Astrocyte of the spinal cord (primary cell): ENCODE results near the gene STYK1.
A peak's percentile ranks its signal among the peaks of the same experiment; 100 is the strongest.

ENCODE experiments used
- DNase-seq: peaks from one replicate; pipeline ENCODE4 v3.0.0; 2011; ENCODE audit warnings: low read depth, low spot score
- H3K4me3 ChIP-seq: 2 replicates; pipeline ENCODE4 v1.5.1; 2011; ENCODE audit warnings: low read depth, mild to moderate bottlenecking, low read length, moderate library complexity
- CTCF ChIP-seq: IDR thresholded peaks from 2 replicates; pipeline ENCODE4 v1.5.1; 2012; ENCODE audit warnings: low read depth, mild to moderate bottlenecking, low read length, inconsistent platforms
- in situ Hi-C: cut with HindIII; loops from 2 replicates; pipeline ENCODE4 v1.10.0; 2017; ENCODE audit warnings: low sequenced_read_pairs

STYK1 gene

GRCh38 chr12:10620078-10620779 is 53.6 kb downstream of the STYK1 start:
- in situ Hi-C loops = no loop called here
- H3K4me3 ChIP-seq = no peak overlapping the region
- DNase-seq = no peak
- TF ChIP-seq CTCF = no peak

- peak; percentile 79 for DNase-seq
- no peak overlapping the region for H3K4me3 ChIP-seq
- in situ Hi-C loops = no loop called here
Observed at GRCh38 chr12:10618338-10618987, 55.4 kb downstream of the STYK1 start.

GRCh38 chr12:10617863-10618262 is 56.0 kb downstream of the STYK1 start:
- TF ChIP-seq CTCF = no peak
- H3K4me3 ChIP-seq = no peak overlapping the region
- DNase-seq = no peak
- in situ Hi-C loops = no loop called here

More at GRCh38 chr12:10618338-10618987, 55.4 kb downstream of the STYK1 start:
- no peak for TF ChIP-seq CTCF

- in situ Hi-C loops = no loop called here
- no peak overlapping the region for H3K4me3 ChIP-seq
- no peak for DNase-seq
- TF ChIP-seq CTCF = no peak
Observed at GRCh38 chr12:10615532-10615931, 58.3 kb downstream of the STYK1 start.

- no peak for TF ChIP-seq CTCF
- no peak for DNase-seq
Observed at GRCh38 chr12:10614056-10614370, 59.8 kb downstream of the STYK1 start.

GRCh38 chr12:10613349-10614055 is 60.4 kb downstream of the STYK1 start, which contains the start of gene MAGOHB:
Gene MAGOHB (minus strand): TSS chr12:10613609. CDS start chr12:10613532, 77 bp downstream.
- H3K4me3 ChIP-seq = peak within 1 kb of the TSS; percentile 98
- peak; percentile 97 for DNase-seq
- no peak for TF ChIP-seq CTCF
- in situ Hi-C loops = no loop called here

More at GRCh38 chr12:10614056-10614370, 59.8 kb downstream of the STYK1 start:
- in situ Hi-C loops = no loop called here
- peak overlapping the region; percentile 98 for H3K4me3 ChIP-seq
